Suppressor macrophage treated with lipopolysaccharide for 4 hours (primary cell): ENCODE data around the gene CIAO2B.
"Not testable (repeated sequence)": the region's sequence is repeated elsewhere in the genome, so short reads cannot be mapped to it uniquely, and the experiment has no call there.

Experiments
- DNase-seq: peaks from one replicate; pipeline ENCODE4 v3.0.0-alpha.2; 2020

Gene CIAO2B

DNA sequence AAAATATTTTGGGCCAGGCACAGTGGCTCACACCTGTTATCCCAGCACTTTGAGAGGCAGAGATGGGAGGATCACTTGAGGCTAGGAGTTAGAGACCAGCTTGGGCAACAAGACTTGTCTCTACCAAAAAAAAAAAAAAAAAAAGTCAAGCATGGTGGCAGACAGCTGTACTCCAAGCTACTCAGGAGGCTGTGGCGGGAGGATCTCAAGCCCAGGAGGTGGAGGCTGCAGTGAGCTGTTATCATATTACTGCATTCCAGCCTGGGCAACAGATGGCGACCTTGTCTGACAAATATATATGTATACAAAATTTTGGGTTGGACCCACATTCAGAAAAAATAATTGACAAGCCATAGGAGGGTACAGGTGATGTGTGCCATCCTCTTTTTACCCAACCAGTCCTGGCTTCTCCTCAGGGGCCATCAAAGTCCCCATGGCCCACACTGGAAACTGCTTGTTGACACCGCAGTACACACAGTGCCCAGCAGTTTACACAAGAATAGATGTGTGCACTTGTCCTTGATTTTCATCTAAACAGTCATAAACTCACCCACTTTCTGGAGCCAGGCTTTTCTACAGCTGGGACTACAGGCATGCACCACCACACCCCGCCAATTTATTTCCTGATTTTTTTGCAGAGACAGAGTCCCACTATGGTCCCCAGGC lies 2.8 kb upstream of the CIAO2B start:
- DNase-seq: no peak

DNA sequence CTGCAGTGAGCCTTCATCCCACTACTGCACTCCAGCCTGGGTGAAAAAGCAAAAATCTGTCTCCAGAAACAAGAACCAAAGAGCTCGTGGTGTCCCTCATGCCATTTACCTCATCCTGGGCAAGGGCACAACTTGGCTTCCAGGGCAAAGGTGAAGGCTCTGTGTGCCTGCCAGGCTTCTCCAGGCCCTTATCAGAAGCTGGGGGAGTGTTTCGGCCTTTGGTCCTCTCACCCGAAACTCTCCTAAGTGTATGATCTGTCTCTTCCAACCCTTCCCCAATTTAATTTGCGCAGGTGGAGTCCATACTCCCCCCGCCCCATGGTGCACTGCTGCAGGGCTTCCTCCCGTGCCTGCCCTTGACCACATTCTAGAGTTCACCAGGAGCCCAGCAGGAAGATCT lies 2.3 kb upstream of the CIAO2B start:
- no peak for DNase-seq

- no peak for DNase-seq
Measured at GRCh38 chr16:66935314-66936011, 1.3 kb upstream of the CIAO2B start, which contains the start of gene CES2. CES2 (plus strand) TSS chr16:66935516; CDS start chr16:66935636, 120 bp downstream.

- DNase-seq: not testable (repeated sequence)
Measured at GRCh38 chr16:66934839-66935313, 674 bp upstream of the CIAO2B start.

DNA sequence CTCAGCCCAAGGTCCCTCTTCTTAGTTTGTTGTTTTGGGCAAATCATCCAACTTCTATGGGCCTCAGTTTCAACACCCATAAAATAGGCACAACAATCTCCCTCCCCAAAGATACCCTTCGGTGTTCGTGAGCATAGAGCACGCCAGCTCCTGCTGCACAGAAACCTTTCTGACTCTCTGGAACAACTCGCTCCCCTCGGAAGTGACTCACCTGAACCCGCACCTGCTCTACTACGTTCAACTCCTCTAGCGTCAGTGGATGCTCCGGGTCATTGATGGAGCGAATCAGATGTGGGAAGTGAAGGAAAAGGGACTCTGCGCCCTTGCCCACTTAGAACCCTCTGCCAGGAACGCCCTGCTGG lies 445 bp downstream of the CIAO2B start:
- no peak for DNase-seq

GRCh38 chr16:66932076-66932475 lies 2.1 kb downstream of the CIAO2B start:
- DNase-seq: no peak

DNA sequence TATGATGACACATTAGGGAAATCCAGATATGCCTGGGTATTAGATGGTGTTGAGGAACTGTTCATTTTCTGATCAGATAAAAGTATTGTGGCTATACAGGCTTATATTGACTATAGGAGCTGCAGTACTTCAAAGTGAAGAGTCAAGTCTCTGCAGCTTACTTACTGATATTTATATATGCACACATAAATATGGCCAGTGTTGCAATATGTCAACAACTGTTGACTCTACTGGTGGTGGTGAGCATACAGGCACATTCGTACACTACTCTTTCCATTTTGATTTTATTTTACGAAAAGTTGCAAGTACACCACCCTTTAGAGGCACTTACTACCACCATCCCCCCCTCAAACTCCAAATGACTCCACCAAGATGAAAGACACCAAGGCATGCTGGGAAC lies 2.5 kb downstream of the CIAO2B start:
- DNase-seq: no peak

DNA sequence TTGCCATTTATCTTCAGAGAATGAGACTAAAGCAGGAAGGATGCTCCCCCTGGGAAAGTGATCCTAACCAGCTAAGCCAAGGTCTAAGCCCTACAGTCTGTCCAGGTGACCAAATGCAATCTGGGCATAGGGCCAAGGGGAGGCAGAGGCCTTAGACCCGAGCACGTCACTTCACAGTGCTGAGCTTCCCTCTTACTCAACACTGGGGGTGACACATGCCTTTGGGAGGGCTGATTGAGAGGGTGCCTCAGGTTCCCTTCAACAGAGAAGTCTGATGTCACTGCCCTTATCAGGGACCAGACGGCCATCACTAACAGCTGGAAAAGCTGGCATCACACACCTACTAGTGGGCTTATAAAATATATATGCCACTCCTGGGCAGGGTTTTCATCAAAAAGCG lies 4.0 kb downstream of the CIAO2B start:
- peak; percentile 46 for DNase-seq

GRCh38 chr16:66928702-66929388 lies 5.4 kb downstream of the CIAO2B start:
- peak; percentile 14 for DNase-seq

DNA sequence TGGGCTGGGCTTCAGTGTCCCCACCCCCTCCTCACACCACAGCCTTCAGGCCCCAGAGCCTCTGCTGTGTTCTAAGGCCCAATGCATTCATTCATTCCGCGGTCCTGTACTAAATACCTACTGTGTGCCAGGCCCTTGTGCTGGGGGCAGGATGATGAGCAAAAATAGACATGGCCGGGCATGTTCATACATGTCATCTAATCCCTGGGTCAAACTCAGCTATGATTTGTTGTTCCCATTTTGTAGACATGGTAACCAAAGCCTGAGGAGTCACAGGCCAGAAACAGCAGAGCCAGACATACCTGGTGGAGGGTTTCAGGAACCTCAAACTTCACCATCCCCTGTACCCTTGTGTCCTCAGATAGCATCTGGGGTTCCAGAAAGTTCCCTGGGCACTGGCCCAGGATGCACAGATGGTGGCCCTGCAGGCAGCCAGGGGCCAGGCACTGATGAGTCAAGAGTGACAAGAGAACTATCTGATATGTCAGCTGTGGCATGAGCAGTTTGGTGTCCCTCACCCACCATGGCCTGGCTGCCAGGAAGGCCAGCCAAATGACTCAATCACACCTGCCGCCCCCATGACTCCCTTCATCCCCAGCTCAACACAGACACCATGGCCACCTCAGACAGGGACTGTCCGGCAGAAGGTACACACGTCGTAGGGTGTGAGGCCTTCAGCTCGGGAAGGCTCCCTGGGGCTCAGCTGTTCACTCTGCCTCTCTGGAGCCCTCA lies 6.1 kb downstream of the CIAO2B start:
- peak; percentile 9 for DNase-seq

DNA sequence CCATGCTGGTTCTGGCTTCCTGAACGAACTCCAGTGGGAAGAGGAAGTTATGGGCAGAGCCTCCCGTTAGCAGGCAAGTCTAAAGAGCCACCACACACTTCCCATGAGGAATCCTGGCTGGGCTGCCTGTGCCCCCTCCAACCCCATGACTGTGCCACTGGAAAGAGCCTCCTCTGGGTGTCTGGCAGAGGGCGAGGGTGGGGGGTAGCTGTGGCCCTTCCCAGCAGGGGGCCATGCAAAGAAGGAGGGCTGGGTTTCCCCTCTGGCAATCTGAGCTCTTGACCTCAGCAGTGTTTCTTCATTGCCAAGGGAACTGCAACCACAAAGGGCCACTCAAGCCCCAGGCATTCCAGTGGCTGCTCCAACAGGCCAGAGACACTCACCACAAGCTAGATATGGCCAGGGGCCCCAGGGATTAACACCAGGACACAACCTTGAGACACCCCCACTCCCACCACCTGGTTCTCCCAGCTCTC lies 7.2 kb downstream of the CIAO2B start:
- DNase-seq: peak; percentile 65

DNA sequence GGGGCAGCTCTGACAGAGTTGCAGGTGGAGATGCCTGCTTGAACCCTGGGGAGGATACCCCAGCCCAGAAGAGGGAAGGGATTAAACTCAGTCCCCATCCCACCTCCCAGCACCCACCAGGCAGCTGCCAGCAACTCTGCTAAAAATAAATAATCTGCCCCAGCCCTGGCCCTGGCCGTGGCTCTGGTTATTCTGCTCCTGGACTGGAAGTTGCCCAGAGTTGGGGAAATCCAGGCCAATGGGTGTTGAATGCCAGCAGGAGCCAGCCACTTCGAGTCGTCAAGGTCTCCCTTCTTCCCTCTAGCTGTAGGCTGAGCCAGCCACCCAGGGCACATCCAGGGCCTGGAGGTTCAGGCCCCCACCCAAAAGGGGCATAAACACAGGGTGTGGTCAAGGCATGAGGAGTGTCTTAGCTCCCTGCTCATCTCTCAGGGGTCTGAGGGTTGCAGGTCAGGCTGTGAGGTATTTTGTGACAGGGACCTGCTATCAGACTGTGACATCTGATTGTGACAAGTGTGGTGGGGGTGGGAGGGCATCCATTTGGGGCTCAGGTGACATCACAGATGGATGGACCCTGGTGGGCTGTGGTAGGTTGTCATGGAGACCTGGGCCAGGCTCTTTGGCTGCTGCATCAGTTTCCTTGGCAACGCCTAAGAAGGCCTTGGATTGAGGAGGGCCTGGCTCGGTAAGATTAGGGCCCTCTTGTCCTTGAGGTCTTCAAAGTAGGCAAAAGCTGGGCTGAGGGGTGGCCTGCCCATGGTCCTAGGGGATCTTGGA lies 7.8 kb downstream of the CIAO2B start:
- no peak for DNase-seq

GRCh38 chr16:66925322-66925840 lies 8.8 kb downstream of the CIAO2B start, which contains the start of gene RRAD:
RRAD (minus strand) TSS chr16:66925535; CDS start chr16:66925179, 356 bp downstream.
- peak; percentile 32 for DNase-seq

GRCh38 chr16:66924527-66925321 lies 9.5 kb downstream of the CIAO2B start:
- DNase-seq: peak; percentile 48

DNA sequence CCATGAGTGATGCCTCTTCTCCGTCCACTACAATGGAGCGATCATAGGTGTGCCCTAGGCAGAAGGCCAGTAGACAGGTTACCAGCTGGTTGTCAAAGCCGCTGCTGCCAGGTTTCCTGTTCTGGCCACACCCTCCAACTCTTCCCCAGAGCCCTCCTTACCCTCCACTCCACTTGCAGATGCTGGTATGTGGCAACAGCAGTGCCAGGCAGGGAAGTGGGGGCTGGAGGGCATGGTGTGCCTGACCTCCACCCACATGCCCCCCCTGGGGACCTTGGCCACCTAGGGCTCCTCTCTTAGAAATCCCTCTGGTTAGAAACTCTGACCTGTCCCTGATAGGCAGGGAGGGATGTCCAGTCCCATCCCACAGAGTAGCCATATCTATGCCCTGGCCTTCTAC lies 10.3 kb downstream of the CIAO2B start:
- no peak for DNase-seq

DNA sequence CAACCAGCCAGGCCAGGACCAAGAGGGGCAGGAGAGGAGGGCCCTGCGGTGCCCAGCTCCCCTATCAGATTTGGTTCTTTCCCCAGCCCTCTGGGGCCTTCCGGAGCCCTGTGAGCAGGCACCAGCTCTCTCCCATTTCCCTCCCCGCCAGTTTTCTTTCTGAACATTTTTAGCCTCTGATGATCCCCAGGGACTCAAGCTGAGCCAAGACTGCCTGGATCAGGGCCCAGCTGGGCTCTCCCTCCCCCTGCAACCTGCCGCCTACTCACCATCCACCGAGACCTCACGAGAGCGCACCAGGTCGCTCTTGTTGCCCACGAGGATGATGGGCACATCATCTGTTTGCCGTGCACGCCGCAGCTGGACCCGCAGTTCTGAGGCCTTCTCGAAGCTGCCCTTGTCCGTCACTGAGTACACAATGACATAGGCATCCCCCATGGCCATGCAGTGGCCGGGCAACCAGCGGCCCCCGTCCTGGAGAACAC lies 10.9 kb downstream of the CIAO2B start:
- DNase-seq: no peak

DNA sequence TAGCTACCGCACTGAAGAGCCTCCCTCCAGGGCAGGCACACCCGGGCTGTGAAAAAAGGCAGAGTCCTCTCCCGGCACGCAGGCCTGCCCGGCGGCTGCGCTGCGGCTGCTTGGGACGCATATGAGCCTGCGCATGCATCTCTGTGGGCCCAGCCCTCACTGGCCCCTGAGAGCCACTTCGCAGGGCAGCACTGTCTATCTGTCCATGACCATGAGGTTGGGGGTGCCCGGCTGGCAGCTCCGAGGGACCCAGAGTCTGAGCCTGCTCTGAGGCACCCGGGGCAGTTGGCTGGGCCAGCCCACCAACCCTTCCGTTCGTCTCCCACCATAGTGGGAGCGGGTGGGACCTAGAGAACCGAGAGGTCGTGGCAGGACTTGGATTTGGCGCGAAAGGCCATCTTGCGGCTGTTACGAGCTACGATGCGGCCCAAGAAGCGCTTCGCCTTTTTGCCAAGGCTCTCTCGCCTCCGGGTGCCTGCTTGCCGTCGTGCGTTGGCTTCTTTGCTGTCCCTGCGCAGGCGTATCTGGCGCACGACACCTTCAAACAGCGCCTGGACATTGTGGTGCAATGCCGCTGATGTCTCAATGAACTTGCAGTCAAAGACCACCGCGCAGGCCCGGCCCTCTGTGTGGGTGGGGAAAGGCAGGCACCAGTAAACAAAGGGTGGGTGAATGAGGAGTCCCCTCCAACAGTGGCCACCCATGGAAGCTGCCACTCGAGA lies 12.3 kb downstream of the CIAO2B start:
- DNase-seq: no peak

DNA sequence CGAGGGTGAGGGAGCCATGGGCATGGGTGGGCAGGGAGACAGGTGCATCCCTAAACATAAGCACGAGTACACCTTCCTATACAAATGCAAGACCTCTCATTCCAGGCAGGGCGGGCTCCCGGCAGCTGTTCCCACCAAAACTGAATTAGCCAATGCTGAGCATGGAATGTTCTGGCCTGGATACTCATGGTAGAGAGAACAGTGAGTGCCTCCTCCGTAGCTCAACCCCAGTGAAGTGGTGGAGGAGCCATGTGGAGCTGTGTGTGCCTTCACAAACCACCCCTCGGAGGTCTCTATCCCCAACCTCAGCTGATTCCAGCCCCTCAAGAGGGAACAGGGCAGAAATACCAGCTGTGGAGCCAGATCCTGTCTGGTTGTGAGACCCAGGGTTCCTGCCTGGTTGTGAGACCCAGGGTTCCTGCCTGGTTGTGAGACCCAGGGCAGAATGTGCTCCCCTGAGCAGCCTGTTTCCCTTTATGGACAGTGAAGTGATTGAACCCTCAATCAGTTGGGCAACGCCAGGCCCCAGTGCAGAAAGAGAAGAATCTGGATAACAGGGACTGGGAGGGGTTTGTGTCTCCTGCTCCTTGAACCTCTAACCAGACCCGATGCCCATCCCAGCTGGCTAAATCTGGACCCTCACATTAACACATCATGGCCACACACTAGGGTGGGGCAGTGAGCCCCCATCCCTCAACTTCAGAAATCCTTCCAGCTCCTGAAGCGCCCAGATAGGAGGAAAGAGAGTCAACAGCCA lies 13.1 kb downstream of the CIAO2B start:
- no peak for DNase-seq

DNA sequence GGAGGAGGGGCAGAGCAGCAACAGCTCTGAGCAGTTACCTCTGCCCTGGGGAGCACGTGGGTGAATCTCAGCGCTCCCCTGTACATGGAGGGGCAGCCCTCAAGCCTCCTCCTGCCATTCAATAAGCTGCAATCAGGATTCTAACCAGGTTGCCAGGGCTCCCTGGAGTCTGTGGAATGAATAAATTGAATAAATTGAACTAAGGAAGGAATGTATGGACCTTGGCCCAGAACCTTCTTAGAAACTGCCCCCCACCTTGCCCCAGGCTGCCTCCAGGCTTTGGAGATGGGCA lies 14.0 kb downstream of the CIAO2B start:
- DNase-seq: no peak
